ENCODE results near the gene NCOA4.
"Not testable (repeated sequence)": the region's sequence is repeated elsewhere in the genome, so short reads cannot be mapped to it uniquely, and the experiment has no call there.

NCOA4 gene

DNA sequence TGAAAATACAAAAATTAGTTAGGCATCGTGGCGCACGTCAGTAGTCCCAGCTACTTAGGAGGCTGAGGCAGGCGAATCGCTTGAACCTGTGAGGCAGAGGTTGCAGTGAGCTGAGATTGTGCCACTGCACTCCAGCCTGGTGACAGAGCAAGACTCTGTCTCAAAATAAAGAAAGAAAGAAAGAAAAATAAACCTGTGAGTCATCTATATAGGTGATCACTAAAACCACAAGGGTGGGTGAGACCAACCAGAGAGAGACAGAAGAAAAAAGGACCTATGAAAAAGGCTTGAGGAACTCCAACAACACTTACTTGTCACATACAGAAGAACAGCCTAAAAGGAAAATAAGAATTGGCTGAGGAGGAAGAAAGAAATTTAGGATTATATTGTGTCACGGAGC lies 72.5 kb downstream of the NCOA4 start:
- peaks cover 43% of the 10 kb centered on the region for H3K36me3 Mint-ChIP-seq (ENCODE audit: low read depth)
- not testable (repeated sequence) for H3K27me3 Mint-ChIP-seq, H3K4me3 Mint-ChIP-seq

DNA sequence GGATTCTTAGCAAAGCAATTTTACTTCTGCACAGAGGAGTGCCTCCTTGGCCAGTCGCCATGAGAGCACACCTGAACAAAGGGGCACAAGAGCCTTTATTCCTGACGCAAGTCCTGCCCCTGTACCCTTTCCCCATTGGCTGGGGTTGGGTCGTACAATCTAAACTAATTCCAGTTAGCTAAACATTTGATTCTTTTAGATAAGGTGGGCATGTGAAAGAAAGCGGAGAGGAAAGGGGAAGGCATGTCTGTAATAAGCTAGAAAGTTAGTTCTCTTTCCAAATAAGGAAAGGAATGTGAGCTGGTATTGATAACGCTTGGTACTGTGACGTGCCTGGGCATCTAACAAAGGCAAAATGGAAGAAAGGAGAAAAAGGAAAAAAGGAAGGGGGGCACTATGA lies 73.8 kb downstream of the NCOA4 start:
- H3K4me1 Mint-ChIP-seq (ENCODE audit: low read depth); H3K27ac Mint-ChIP-seq; H3K27me3 Mint-ChIP-seq; H3K4me3 Mint-ChIP-seq; DNase-seq; H3K9me3 Mint-ChIP-seq: not testable (repeated sequence)
- peaks cover 41% of the 10 kb centered on the region for H3K36me3 Mint-ChIP-seq (ENCODE audit: low read depth)

More for the DNA sequence above, 72.5 kb downstream of the NCOA4 start:
- H3K9me3 Mint-ChIP-seq; H3K4me1 Mint-ChIP-seq (ENCODE audit: low read depth); H3K27ac Mint-ChIP-seq; DNase-seq: not testable (repeated sequence)

Measured in activated T-cell treated with anti-CD3 and anti-CD28 coated beads, Interleukin-2, amount 50 U/mL, for 24 hours (primary cell).